ENCODE results near the gene XIAP.
A peak's percentile ranks its signal among the peaks of the same experiment; 100 is the strongest.

XIAP gene

GRCh38 chrX:123961268-123962005 is 101.6 kb downstream of the XIAP start, which contains the start of gene STAG2:
STAG2 (plus strand) TSS chrX:123961706; CDS start chrX:124022628, 60,922 bp downstream.
- DNase-seq, result peak; percentile 39 to 45

- DNase-seq, result no peak
These were observed 102.2 kb downstream of the XIAP start for GRCh38 chrX:123962006-123962467.

GRCh38 chrX:123962794-123963373 is 103.0 kb downstream of the XIAP start:
- DNase-seq, result peak; percentile 78 to 83

Data from activated CD4-positive, alpha-beta T cell treated with anti-CD3 and anti-CD28 coated beads for 4 hours (primary cell).